ENCODE measurements around the gene GRHL3. TPM values are rescaled to one million over a fixed set of nuclear protein-coding genes. Genes with fewer than 3 reads are reported as not detected.

Gene GRHL3
- polyA plus RNA-seq, 1 donor, result 0.54 TPM

GRCh38 chr1:24317956-24318614, 1.1 kb upstream of the GRHL3 start:
- Histone ChIP-seq H3K9me3 (ENCODE audit: control insufficient read depth, low read depth, low read length) (no peaks in the 10 kb centered on the region), H3K4me3 (ENCODE audit: low read length) (no peak overlapping the region), H3K27ac (ENCODE audit: low read length) (no peak overlapping the region), H3K27me3 (ENCODE audit: control insufficient read depth, insufficient read depth, low read length) (peaks cover 19% of the 10 kb centered on the region), H3K4me1 (ENCODE audit: control insufficient read depth, insufficient read depth, low read length) (peaks cover 12% of the 10 kb centered on the region), H3K36me3 (ENCODE audit: control insufficient read depth, insufficient read depth, low read length) (no peaks in the 10 kb centered on the region)
- no peak for DNase-seq
- 100% methylated on average over 1 of the region's 2 CpGs for WGBS (ENCODE audit: insufficient coverage, low lambda C conversion rate)

DNA sequence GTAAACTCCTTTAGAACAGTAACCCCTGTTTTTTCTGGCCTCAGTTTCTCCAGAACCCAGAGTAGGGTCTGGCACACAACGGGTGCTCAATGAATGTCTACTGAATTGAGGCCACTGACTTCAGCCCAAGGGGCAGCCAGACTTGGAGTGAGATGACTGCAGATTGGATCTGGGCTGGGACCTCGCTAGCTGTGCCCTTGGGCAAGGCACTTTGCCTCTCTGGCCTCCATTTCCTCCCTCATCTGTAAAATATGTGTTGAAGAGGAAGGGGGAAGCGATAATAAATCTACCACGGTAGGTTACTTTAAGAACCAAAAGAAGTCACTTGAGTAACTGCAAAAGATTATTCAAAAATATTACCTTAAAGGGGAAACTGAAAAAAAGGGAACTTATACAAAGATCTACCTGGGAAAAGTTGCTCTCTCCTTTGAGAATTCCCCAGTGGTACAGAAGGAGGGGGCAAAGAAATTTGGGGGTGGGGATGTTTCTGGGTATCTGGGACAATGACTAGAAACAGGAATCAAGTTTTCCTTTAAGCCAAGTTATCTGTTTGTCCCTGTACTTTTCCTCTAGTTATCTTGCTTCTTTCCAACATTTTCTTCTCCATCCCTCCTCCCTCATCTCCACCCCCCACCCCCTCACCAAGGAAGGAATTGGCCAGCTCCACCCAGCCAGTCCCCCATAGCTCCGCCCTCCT, 394 bp upstream of the GRHL3 start:
- Histone ChIP-seq H3K4me3 (ENCODE audit: low read length) (peak overlapping the region; percentile 6), H3K27ac (ENCODE audit: low read length) (no peak overlapping the region), H3K9me3 (ENCODE audit: control insufficient read depth, low read depth, low read length) (no peaks in the 10 kb centered on the region), H3K4me1 (ENCODE audit: control insufficient read depth, insufficient read depth, low read length) (peaks cover 12% of the 10 kb centered on the region), H3K27me3 (ENCODE audit: control insufficient read depth, insufficient read depth, low read length) (peaks cover 19% of the 10 kb centered on the region), H3K36me3 (ENCODE audit: control insufficient read depth, insufficient read depth, low read length) (no peaks in the 10 kb centered on the region)
- DNase-seq, result no peak
- WGBS (ENCODE audit: insufficient coverage, low lambda C conversion rate), result 75% methylated on average over 2 of the region's 5 CpGs

DNA sequence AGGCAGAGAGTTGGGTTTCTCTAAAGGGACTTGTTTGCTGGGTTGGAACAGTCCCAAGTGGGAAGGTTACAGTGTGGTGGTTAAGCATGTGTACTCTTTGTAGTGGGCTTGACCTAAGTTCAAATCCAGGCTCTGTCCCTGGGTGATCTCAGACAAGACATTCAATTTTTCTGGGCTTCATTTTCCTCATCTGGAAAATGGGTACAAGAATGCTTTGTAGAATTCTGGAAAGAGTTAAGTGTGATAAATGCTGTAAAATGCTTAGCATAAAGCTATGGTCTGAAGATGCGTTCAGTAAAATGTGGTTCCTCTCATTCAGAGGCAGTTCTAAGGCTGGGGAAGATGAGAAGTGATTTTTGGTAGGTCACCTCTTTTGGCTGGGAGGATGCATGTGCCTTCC, 805 bp downstream of the GRHL3 start:
- H3K27ac ChIP-seq (ENCODE audit: low read length), result no peak overlapping the region
- H3K36me3 ChIP-seq (ENCODE audit: control insufficient read depth, insufficient read depth, low read length), result no peaks in the 10 kb centered on the region
- H3K27me3 ChIP-seq (ENCODE audit: control insufficient read depth, insufficient read depth, low read length), result peaks cover 19% of the 10 kb centered on the region
- H3K9me3 ChIP-seq (ENCODE audit: control insufficient read depth, low read depth, low read length), result no peaks in the 10 kb centered on the region
- WGBS (ENCODE audit: insufficient coverage, low lambda C conversion rate), result no CpG with 5 or more reads among the region's 1 CpG
- no peak overlapping the region for H3K4me3 ChIP-seq (ENCODE audit: low read length)
- H3K4me1 ChIP-seq (ENCODE audit: control insufficient read depth, insufficient read depth, low read length), result peaks cover 12% of the 10 kb centered on the region
- DNase-seq, result no peak

DNA sequence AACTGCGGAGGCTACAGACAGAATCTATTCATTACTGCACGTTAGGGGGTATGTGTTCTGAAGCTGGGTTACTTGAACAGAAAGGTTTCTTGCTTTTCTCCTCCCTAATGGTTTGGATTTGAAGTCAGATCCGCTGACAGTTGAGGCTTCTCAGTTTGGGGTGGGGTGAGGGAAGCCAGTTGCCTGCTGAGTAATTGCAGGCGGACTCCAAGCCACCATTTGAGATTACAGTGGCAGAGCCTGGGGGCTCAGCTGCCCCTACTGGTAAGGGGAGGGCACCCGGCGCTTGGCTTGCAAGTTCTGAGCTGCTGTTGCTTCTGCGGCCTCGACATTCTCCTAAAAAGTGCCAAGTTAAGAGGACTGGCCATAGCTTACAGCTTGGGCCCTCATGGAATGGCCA, 2.0 kb downstream of the GRHL3 start:
- H3K4me3 ChIP-seq (ENCODE audit: low read length), result peak overlapping the region; percentile 64
- peaks cover 12% of the 10 kb centered on the region for H3K4me1 ChIP-seq (ENCODE audit: control insufficient read depth, insufficient read depth, low read length)
- no peak for DNase-seq
- no CpG with 5 or more reads among the region's 8 CpGs for whole genome bisulfite sequencing (ENCODE audit: insufficient coverage, low lambda C conversion rate)
- H3K27ac ChIP-seq (ENCODE audit: low read length), result no peak overlapping the region
- peaks cover 19% of the 10 kb centered on the region for H3K27me3 ChIP-seq (ENCODE audit: control insufficient read depth, insufficient read depth, low read length)
- H3K36me3 ChIP-seq (ENCODE audit: control insufficient read depth, insufficient read depth, low read length), result no peaks in the 10 kb centered on the region
- H3K9me3 ChIP-seq (ENCODE audit: control insufficient read depth, low read depth, low read length), result no peaks in the 10 kb centered on the region

DNA sequence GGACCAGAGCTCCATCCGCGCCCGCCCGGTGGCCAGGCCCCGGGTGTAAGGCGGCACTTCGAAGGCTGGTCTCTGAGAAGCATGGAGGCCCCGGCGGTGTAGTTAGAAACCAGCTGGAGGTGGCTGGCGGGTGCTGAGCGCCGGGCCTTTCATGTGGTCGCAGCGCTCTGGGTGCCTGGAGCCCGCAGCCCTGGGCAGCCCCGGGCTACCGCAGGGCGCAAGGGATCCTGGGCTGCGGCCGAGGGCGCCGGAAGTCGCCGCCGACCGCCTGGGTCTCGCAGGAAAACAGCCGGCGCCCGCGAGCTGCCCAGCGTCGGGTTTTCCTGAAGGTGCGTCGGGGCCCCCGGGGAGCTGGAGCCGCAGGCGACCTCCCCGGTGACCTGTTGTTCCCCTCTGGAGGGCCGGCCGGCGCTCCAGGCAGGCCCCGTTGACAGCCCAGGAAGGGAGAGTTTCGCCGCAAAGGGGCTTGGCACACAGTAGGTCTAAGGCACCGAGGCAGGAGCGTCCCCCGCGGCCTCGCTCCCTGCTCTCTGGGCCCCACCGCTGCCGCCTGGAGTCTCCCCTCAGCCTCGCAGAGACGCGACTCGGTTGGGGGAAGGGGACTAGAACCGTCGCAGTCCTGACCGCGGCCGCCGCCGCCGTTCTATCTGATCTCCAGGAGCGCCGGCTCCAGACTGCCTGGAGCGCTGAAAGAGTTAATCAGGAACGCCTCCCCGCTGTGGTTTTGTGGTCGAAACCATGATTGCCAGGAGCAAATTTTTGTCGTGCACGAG, 2.7 kb downstream of the GRHL3 start:
- Histone ChIP-seq H3K9me3 (ENCODE audit: control insufficient read depth, low read depth, low read length) (no peaks in the 10 kb centered on the region), H3K27me3 (ENCODE audit: control insufficient read depth, insufficient read depth, low read length) (peaks cover 19% of the 10 kb centered on the region), H3K4me3 (ENCODE audit: low read length) (peak overlapping the region; percentile 64), H3K36me3 (ENCODE audit: control insufficient read depth, insufficient read depth, low read length) (no peaks in the 10 kb centered on the region), H3K27ac (ENCODE audit: low read length) (no peak overlapping the region), H3K4me1 (ENCODE audit: control insufficient read depth, insufficient read depth, low read length) (peaks cover 12% of the 10 kb centered on the region)
- peak in 1 of 2 donors; percentile 67 for DNase-seq
- WGBS (ENCODE audit: insufficient coverage, low lambda C conversion rate), result no CpG with 5 or more reads among the region's 72 CpGs

DNA sequence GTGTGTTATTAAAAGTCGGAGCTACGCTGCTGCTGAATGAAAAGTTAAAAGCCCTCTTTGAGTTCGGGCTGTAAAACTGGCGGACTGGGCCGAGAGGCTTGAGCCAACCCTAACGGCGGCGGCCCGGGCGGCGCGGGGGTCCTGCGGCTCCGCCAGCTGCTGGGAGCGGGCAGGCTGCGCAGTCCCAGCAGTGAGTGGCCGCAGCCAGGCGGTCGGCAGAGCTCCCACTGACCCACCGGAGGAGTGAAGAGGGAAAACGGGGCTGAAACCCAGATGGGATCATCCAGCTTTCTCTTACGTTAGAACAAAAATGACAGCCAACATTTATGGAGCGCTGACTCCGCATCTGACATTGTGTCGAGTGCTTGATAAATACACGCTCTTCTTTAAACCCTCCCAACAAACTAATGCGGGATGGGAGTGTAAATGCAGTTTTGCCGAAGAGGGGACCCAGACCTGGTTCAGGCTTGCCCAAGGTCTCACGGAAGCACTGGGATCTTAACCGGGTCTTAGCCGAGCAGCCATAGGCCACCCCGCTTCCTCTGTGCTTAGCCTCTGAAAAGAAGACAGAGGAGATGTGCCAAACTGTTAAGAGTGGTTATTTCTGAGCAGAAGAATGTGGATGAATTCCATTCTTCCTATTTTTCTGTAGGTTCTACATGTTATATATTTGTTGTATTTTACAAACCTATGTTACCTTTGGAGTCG, 3.5 kb downstream of the GRHL3 start:
- Histone ChIP-seq H3K27ac (ENCODE audit: low read length) (no peak overlapping the region), H3K36me3 (ENCODE audit: control insufficient read depth, insufficient read depth, low read length) (no peaks in the 10 kb centered on the region), H3K4me1 (ENCODE audit: control insufficient read depth, insufficient read depth, low read length) (peaks cover 12% of the 10 kb centered on the region), H3K9me3 (ENCODE audit: control insufficient read depth, low read depth, low read length) (no peaks in the 10 kb centered on the region), H3K4me3 (ENCODE audit: low read length) (peak overlapping the region; percentile 64), H3K27me3 (ENCODE audit: control insufficient read depth, insufficient read depth, low read length) (peaks cover 19% of the 10 kb centered on the region)
- DNase-seq, result no peak
- WGBS (ENCODE audit: insufficient coverage, low lambda C conversion rate), result 90% methylated on average over 2 of the region's 33 CpGs

GRCh38 chr1:24323281-24323680, 4.1 kb downstream of the GRHL3 start:
- Histone ChIP-seq H3K9me3 (ENCODE audit: control insufficient read depth, low read depth, low read length) (no peaks in the 10 kb centered on the region), H3K4me3 (ENCODE audit: low read length) (no peak overlapping the region), H3K27ac (ENCODE audit: low read length) (no peak overlapping the region), H3K4me1 (ENCODE audit: control insufficient read depth, insufficient read depth, low read length) (peaks cover 12% of the 10 kb centered on the region), H3K36me3 (ENCODE audit: control insufficient read depth, insufficient read depth, low read length) (no peaks in the 10 kb centered on the region), H3K27me3 (ENCODE audit: control insufficient read depth, insufficient read depth, low read length) (peaks cover 19% of the 10 kb centered on the region)
- peak in 1 of 2 donors; percentile 11 for DNase-seq
- WGBS (ENCODE audit: insufficient coverage, low lambda C conversion rate), result no CpG with 5 or more reads among the region's 2 CpGs

DNA sequence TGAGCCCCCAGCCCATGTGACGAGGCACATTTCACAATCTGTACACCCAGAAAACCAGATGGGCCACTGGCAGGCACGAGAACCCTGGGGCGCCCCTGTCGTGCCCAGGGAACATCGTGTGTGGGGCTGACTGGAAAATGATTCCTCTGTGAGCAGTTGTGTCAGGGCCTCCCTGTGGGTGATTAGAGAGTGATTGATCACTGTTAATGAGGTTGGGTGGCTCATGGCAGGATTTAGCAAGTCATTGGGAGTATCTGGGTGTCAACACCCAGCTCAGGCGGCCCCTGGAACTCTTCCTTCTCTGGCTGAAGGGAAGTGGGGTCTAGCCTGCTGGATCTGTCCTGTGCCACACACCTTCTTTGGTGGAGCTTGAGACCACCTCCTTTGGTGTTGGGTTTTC, 5.7 kb downstream of the GRHL3 start:
- peaks cover 7% of the 10 kb centered on the region for H3K4me1 ChIP-seq (ENCODE audit: control insufficient read depth, insufficient read depth, low read length)
- no peak overlapping the region for H3K27ac ChIP-seq (ENCODE audit: low read length)
- H3K9me3 ChIP-seq (ENCODE audit: control insufficient read depth, low read depth, low read length), result no peaks in the 10 kb centered on the region
- no CpG with 5 or more reads among the region's 6 CpGs for WGBS (ENCODE audit: insufficient coverage, low lambda C conversion rate)
- H3K4me3 ChIP-seq (ENCODE audit: low read length), result no peak overlapping the region
- peaks cover 15% of the 10 kb centered on the region for H3K27me3 ChIP-seq (ENCODE audit: control insufficient read depth, insufficient read depth, low read length)
- DNase-seq, result no peak
- H3K36me3 ChIP-seq (ENCODE audit: control insufficient read depth, insufficient read depth, low read length), result no peaks in the 10 kb centered on the region

DNA sequence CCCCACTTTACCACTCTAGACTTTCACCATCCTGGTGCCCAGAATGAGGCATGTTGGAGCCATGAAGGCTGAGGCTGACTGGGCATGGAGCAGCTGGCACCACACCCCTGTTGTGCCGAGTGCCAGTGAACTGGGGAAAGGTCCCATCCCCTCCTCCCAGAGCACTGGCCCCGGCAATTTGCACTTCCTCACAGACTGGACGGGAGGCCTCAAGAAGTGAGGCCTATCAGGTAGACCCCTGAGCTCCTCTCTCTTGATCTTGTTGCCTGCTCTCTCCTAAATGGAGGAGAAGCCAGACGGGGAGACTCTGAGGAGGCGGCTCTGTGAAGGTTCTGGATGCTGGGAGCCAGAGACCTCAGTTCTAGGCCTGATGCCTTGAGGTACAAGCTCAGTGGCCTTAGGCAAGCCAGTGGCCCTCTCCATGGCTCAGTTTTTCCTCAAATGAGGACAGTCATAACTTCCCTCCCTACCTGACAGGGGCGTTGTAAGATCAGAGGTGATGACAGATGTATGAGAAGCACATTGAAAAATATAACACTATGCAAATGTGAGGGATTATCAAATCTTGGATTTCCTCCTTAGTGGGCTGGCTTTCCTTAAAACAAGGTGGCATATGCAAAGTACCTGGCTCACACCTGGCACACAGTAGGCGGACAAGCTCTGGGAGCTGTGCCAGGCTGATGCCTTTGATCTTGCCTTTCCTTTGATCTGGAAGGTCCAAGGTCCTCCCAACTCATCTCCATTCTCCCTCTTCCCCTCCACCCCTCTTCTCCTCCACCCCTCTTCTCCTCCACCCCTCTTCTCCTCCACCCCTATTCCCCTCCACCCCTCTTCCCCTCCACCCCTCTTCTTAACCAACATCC, 6.7 kb downstream of the GRHL3 start:
- Histone ChIP-seq H3K9me3 (ENCODE audit: control insufficient read depth, low read depth, low read length) (no peaks in the 10 kb centered on the region), H3K36me3 (ENCODE audit: control insufficient read depth, insufficient read depth, low read length) (no peaks in the 10 kb centered on the region), H3K4me1 (ENCODE audit: control insufficient read depth, insufficient read depth, low read length) (peaks cover 7% of the 10 kb centered on the region), H3K27ac (ENCODE audit: low read length) (no peak overlapping the region), H3K27me3 (ENCODE audit: control insufficient read depth, insufficient read depth, low read length) (peaks cover 7% of the 10 kb centered on the region), H3K4me3 (ENCODE audit: low read length) (no peak overlapping the region)
- DNase-seq, result peak in 1 of 2 donors; percentile 51
- WGBS (ENCODE audit: insufficient coverage, low lambda C conversion rate), result no CpG with 5 or more reads among the region's 7 CpGs
